A549 (cell line): ENCODE measurements around the gene ABCB9. TPM values are rescaled to one million over a fixed set of nuclear protein-coding genes. Genes with fewer than 3 reads are reported as not detected.
"Not testable (repeated sequence)": the region's sequence is repeated elsewhere in the genome, so short reads cannot be mapped to it uniquely, and the experiment has no call there.

ENCODE experiments used
- ATAC-seq, 2 experiments: fragments of 200-7000 bp in 1 of 2; fragments of >200 bp in 1 of 2; cut with Nextera tagmentation in 1 of 2; cut with Tn5 transposase in 1 of 2; 3 replicates each; pipeline versions ENCODE4 v1.8.0 to v1.9.1; 2018 to 2020; ENCODE audit warnings: mild to moderate bottlenecking in 1 of 2, moderate library complexity in 1 of 2
- CTCF ChIA-PET: fragments of 300-600 bp; sonication (Branson Sonifier 250); formaldehyde crosslinking; extraction: SDS; loops from one replicate; lab custom pipeline; 2021; ENCODE audit warnings: antibody characterized with exemption, inconsistent platforms; lab: Yijun Ruan, JAX
- POLR2A ChIA-PET: fragments of 350-600 bp; formaldehyde crosslinking; extraction: SDS; loops from one replicate; lab custom pipeline; 2021; ENCODE audit warnings: antibody characterized with exemption, inconsistent platforms; lab: Yijun Ruan, JAX
- DNase-seq, 2 experiments: peaks; one replicate each; pipeline versions ENCODE4 v3.0.0 to v3.0.0-alpha.2; 2011 to 2016; ENCODE audit warnings: low read depth in 1 of 2, low spot score in 1 of 2
- FAIRE-seq: peaks from 2 replicates; lab custom pipeline; 2011; peaks lifted over from hg19 to GRCh38; lab: Jason Lieb, UNC
- H3K27ac ChIP-seq, 2 experiments: fragments of >200 bp; sonication (Bioruptor Twin); formaldehyde crosslinking; 3 replicates each; pipeline ENCODE4 v1.5.1; 2016 to 2017
- H3K4me1 ChIP-seq: fragments of >200 bp; sonication (Bioruptor Twin); formaldehyde crosslinking; 3 replicates; pipeline ENCODE4 v1.6.1; 2016
- H3K4me2 ChIP-seq: fragments of >200 bp; sonication (Bioruptor Twin); formaldehyde crosslinking; 3 replicates; pipeline ENCODE4 v1.6.1; 2016
- H3K4me3 ChIP-seq: fragments of >200 bp; sonication (Bioruptor Twin); formaldehyde crosslinking; 3 replicates; pipeline ENCODE4 v1.5.1; 2016
- H3K9me3 ChIP-seq: fragments of >200 bp; sonication (Bioruptor Twin); formaldehyde crosslinking; 3 replicates; pipeline ENCODE4 v1.6.1; 2016
- BHLHE40 ChIP-seq: IDR thresholded peaks from 2 replicates; pipeline ENCODE4 v1.6.1; 2012; ENCODE audit warnings: low read depth, low read length, inconsistent platforms
- CBX2 ChIP-seq: fragments of 200-600 bp; sonication (generic); IDR thresholded peaks from 2 replicates; pipeline ENCODE4 v1.6.1; 2016; ENCODE audit warnings: low read depth, mild to moderate bottlenecking, borderline replicate concordance
- CBX8 ChIP-seq: fragments of 200-600 bp; sonication (generic); IDR thresholded peaks from 2 replicates; pipeline ENCODE4 v1.6.1; 2016
- CHD4 ChIP-seq: fragments of 200-600 bp; sonication (generic); IDR thresholded peaks from 2 replicates; pipeline ENCODE4 v1.6.1; 2016; ENCODE audit warnings: antibody characterized with exemption, mild to moderate bottlenecking, borderline replicate concordance
- E2F6 ChIP-seq: IDR thresholded peaks from 2 replicates; pipeline ENCODE4 v1.6.1; 2012; ENCODE audit warnings: low read depth, borderline replicate concordance
- HOXA7 ChIP-seq: fragments of 250-450 bp; sonication (Bioruptor Pico); IDR thresholded peaks from 2 replicates; pipeline ENCODE4 v1.5.0; 2020; ENCODE audit warnings: mild to moderate bottlenecking, moderate library complexity
- HOXB13 ChIP-seq: fragments of 250-450 bp; sonication (Bioruptor Pico); IDR thresholded peaks from 2 replicates; pipeline ENCODE4 v1.5.0; 2020; ENCODE audit warnings: low read depth, mild to moderate bottlenecking, moderate library complexity
- JUNB ChIP-seq: fragments of >200 bp; sonication (Bioruptor Twin); formaldehyde crosslinking; IDR thresholded peaks from 2 replicates; pipeline ENCODE4 v1.6.1; 2016
- KDM1A ChIP-seq: fragments of 200-600 bp; sonication (generic); IDR thresholded peaks from 2 replicates; pipeline ENCODE4 v1.6.1; 2016; ENCODE audit warnings: low read depth, mild to moderate bottlenecking
- MAFK ChIP-seq: fragments of 450-650 bp; IDR thresholded peaks from 2 replicates; pipeline ENCODE4 v1.6.1; 2014; ENCODE audit not compliant: partially characterized antibody
- MAX ChIP-seq: IDR thresholded peaks from 2 replicates; pipeline ENCODE4 v1.6.1; 2012
- MAZ ChIP-seq: fragments of 150-350 bp; IDR thresholded peaks from 2 replicates; pipeline ENCODE4 v1.6.1; 2014; ENCODE audit warnings: antibody characterized with exemption, low read depth, low read length, borderline replicate concordance
- MYC ChIP-seq: IDR thresholded peaks from 2 replicates; pipeline ENCODE4 v1.6.1; 2012; ENCODE audit warnings: mild to moderate bottlenecking, inconsistent platforms, low read length, improper control_type of control experiment, borderline replicate concordance
- NFE2L2 ChIP-seq: fragments of 150-350 bp; conservative IDR thresholded peaks from 2 replicates; pipeline ENCODE4 v1.6.1; 2014; ENCODE audit warnings: low read length
- NR3C1 ChIP-seq: fragments of >200 bp; sonication (Bioruptor Twin); formaldehyde crosslinking; IDR thresholded peaks from 3 replicates; pipeline ENCODE4 v1.6.1; 2017
- POLR2A ChIP-seq: IDR thresholded peaks from 2 replicates; pipeline ENCODE4 v1.6.1; 2012; ENCODE audit warnings: mild to moderate bottlenecking, low read length
- RARB ChIP-seq: fragments of 250-450 bp; sonication (Bioruptor Pico); IDR thresholded peaks from 2 replicates; pipeline ENCODE4 v1.8.0; 2021; ENCODE audit warnings: mild to moderate bottlenecking, moderate library complexity
- RCOR1 ChIP-seq: fragments of 150-350 bp; IDR thresholded peaks from 2 replicates; pipeline ENCODE4 v1.6.1; 2014; ENCODE audit warnings: antibody characterized with exemption, low read length, low read depth
- RFX5 ChIP-seq: fragments of 450-650 bp; IDR thresholded peaks from 2 replicates; pipeline ENCODE4 v1.7.1; 2014; ENCODE audit warnings: antibody characterized with exemption, mild to moderate bottlenecking, moderate library complexity
- SREBF2 ChIP-seq: fragments of 450-650 bp; IDR thresholded peaks from 2 replicates; pipeline ENCODE4 v1.6.1; 2014; ENCODE audit warnings: mild to moderate bottlenecking, moderate library complexity
- TFCP2L1 ChIP-seq: fragments of 250-450 bp; sonication (Bioruptor Pico); IDR thresholded peaks from 2 replicates; pipeline ENCODE4 v1.5.0; 2021; ENCODE audit warnings: mild to moderate bottlenecking
- USF2 ChIP-seq: fragments of 450-650 bp; IDR thresholded peaks from 2 replicates; pipeline ENCODE4 v1.6.1; 2014; ENCODE audit warnings: antibody characterized with exemption
- ZSCAN20 ChIP-seq: fragments of 250-450 bp; sonication (Bioruptor Pico); IDR thresholded peaks from 2 replicates; pipeline ENCODE4 v1.8.0; 2022; ENCODE audit warnings: mild to moderate bottlenecking, moderate library complexity
- WGBS: methylation state at CpG from one replicate; pipeline ENCODE4 v1.1.6; 2017; ENCODE audit errors: missing lambda C conversion rate; 5-methylcytosine and 5-hydroxymethylcytosine counted together
- polyA plus RNA-seq, 4 experiments: library from polyadenylated mRNA; depleted of rRNA in 3 of 4; stranded (reverse); fragments of >200 nt; fragmentation: RNase III in 1 of 4; extraction: RNeasy Plus Mini Kit Qiagen cat#74134 plus additional on column Dnase treatment in 1 of 4; gene quantifications; 2 replicates in 3 of 4; 3 replicates in 1 of 4; pipeline ENCODE4 v1.2.3, GENCODE V29; 2011 to 2017

Gene ABCB9
- polyA plus RNA-seq, 2 of the 4 experiments (the other 2 are of a cell fraction), result 2.7 to 5.0 TPM

- POLR2A ChIA-PET, result no interaction called here
- H3K9me3 ChIP-seq, result no peaks in the 10 kb centered on the region
- CTCF ChIA-PET, result interaction anchor here (0.8 to 3.2 kb wide), 2 partner anchors 9 to 49 kb away, joined by 3 to 11 read pairs; no protein-coding TSS in a partner anchor
- H3K4me2 ChIP-seq, result no peak overlapping the region
- peaks cover 5% of the 10 kb centered on the region; the same call in 1 of the 3 replicates for H3K4me1 ChIP-seq
- WGBS, result 69% methylated on average over 6 of the region's 6 CpGs
- H3K4me3 ChIP-seq, result no peak overlapping the region
- no peak for FAIRE-seq
- no peak for TF ChIP-seq BHLHE40
- TF ChIP-seq NR3C1, result no peak
- TF ChIP-seq E2F6, result no peak
- no peak for TF ChIP-seq MYC
- TF ChIP-seq MAFK, result no peak
- peak in 1 of 2 experiments; percentile 40; a peak in 2 of 6 replicates for ATAC-seq
- H3K27ac ChIP-seq, result no peak overlapping the region
- no peak for DNase-seq
Observed at GRCh38 chr12:122908915-122909314, 57.3 kb downstream of the ABCB9 start.

- H3K27ac ChIP-seq, H3K4me3 ChIP-seq, POLR2A ChIA-PET, ATAC-seq, FAIRE-seq, DNase-seq, H3K9me3 ChIP-seq, H3K4me2 ChIP-seq, H3K4me1 ChIP-seq: not testable (repeated sequence)
- WGBS, result 62% methylated on average over 5 of the region's 5 CpGs
- CTCF ChIA-PET, result interaction anchor here (0.7 to 1.0 kb wide), 2 partner anchors 80 to 596 kb away, joined by 3 read pairs; no protein-coding TSS in a partner anchor
Observed at GRCh38 chr12:122905258-122905657, 61.0 kb downstream of the ABCB9 start.

- H3K9me3 ChIP-seq, result no peaks in the 10 kb centered on the region
- POLR2A ChIA-PET, result no interaction called here
- no peak for DNase-seq
- peak overlapping the region in 1 of 2 experiments; percentile 36; a peak in 1 of 6 replicates for H3K27ac ChIP-seq
- H3K4me1 ChIP-seq, result peaks cover 15% of the 10 kb centered on the region; the same call in 2 of the 3 replicates
- no peak for FAIRE-seq
- WGBS, result 63% methylated on average over 7 of the region's 7 CpGs
- no peak overlapping the region for H3K4me2 ChIP-seq
- TF ChIP-seq POLR2A (no peak), JUNB (no peak), MAX (no peak), NFE2L2 (no peak)
- ATAC-seq, result peak; percentile 24 to 34; a peak in 3 of 6 replicates
- no peak overlapping the region for H3K4me3 ChIP-seq
- CTCF ChIA-PET, result interaction anchor here (1.1 kb wide), 2 partner anchors 38 to 47 kb away, joined by 3 read pairs; no protein-coding TSS in a partner anchor
Observed at GRCh38 chr12:122903693-122904034, 62.6 kb downstream of the ABCB9 start.

- Histone ChIP-seq H3K4me2 (0 out of 3 replicates have a peak overlapping the region, but pooled peaks have one; percentile 10), H3K27ac (peak overlapping the region in 1 of 2 experiments; percentile 36; a peak in 1 of 6 replicates), H3K4me3 (no peak overlapping the region), H3K9me3 (no peaks in the 10 kb centered on the region), H3K4me1 (peaks cover 21% of the 10 kb centered on the region)
- TF ChIP-seq HOXB13 (CRISPR knock-in tag), result no peak
- TF ChIP-seq CBX2, result no peak
- TF ChIP-seq RARB (CRISPR knock-in tag), result no peak
- no peak for TF ChIP-seq RFX5
- TF ChIP-seq HOXA7 (CRISPR knock-in tag), result no peak
- no peak for TF ChIP-seq USF2
- TF ChIP-seq KDM1A, result no peak
- TF ChIP-seq CBX8, result no peak
- TF ChIP-seq BHLHE40, result no peak
- TF ChIP-seq ZSCAN20 (CRISPR knock-in tag), result no peak
- no peak for TF ChIP-seq CHD4
- no peak for TF ChIP-seq MAZ
- no peak for TF ChIP-seq RCOR1
- TF ChIP-seq SREBF2, result no peak
- TF ChIP-seq TFCP2L1 (CRISPR knock-in tag), result no peak
- WGBS, result 45% methylated on average over 10 of the region's 10 CpGs
- no peak for DNase-seq
- no peak for FAIRE-seq
- peak in 1 of 2 experiments; percentile 14; a peak in 2 of 6 replicates for ATAC-seq
- ChIA-PET CTCF (interaction anchor here (0.6 to 1.1 kb wide), 5 partner anchors 35 to 49 kb away, joined by 3 to 5 read pairs (median 3); no protein-coding TSS in a partner anchor), POLR2A (no interaction called here)
Observed at GRCh38 chr12:122902854-122903692, 63.2 kb downstream of the ABCB9 start.
